NCI-H2029 (cell line): ENCODE results near the gene CPNE8.
"Not testable (repeated sequence)": the region's sequence is repeated elsewhere in the genome, so short reads cannot be mapped to it uniquely, and the experiment has no call there.

Experiments
- DNase-seq: peaks from one replicate; lab custom pipeline; 2025; lab: John Stamatoyannopoulos, UW

CPNE8 gene

DNA sequence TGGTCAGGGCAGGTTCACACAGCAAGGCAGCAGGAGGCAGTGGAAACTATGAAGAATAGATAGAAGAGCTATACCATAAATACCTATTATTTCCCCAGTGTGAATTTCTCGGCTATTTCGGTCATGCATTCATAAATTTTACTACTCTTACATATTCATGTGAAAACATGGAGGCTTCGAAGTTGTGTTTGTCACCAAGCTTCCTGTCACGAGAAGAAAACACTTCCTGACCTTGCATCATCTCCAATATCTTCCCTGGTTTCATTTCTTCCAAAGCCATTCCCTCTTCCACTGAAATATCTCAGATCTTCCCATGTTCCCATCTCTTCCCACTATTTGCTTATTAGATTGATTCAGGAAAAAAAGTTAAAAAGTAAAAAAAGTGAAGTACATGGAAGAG is 80.4 kb downstream of the CPNE8 start:
- DNase-seq: no peak

DNA sequence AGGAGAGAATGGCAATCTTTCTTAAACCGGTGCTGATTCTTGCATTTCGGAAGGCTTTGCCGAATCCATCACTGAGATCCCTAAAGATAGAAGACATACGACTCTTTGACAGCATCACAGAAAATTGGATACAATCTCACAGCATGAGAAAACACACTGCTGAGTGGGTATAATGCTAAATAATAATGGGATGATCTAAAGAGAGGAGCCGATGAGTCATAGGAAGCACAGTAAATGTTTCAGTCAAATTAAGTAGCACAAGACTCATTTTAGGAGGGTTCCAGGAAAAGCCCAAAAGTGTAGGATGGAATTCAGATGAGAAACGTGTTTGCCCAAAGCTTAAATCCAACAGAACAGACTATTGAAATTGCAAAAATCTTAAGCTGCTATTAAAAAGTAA is 81.7 kb downstream of the CPNE8 start:
- no peak for DNase-seq

DNA sequence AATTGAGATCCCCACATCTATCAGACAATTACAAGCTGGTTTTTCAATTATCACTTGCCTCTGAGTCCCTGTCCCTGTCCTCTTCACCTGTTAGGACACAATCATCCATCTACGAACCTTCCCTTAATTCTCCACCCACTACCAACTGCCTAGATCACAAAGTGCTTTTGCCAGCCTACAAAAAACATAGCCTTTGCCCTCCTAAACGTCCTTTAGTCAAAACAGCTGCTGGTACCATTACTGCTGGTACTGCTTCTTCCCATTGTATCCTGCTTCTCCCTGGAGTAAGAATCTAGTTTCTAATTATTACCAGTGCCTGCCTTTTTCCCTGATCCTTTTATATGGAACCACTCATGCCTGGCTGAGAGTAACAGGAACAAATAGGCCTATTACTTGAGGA is 82.1 kb downstream of the CPNE8 start:
- DNase-seq: no peak

DNA sequence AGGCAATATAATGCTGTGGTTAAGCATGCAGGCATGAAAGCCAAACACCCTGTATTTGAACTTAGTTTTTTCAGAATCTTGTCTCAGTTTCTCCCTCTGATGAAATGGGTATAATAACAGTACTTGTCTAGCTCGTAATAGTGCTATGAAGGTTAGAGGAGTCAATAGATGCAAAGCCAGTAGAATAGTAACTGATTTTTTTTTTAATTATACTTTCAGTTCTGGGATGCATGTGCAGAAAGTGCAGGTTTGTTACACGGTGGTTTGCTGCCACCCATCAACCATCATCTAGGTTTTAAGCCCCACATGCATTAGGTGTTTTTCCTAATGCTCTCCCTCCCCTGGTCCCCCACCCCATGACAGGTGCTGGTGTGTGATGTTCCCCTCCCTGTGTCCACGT is 87.4 kb downstream of the CPNE8 start:
- DNase-seq: no peak

DNA sequence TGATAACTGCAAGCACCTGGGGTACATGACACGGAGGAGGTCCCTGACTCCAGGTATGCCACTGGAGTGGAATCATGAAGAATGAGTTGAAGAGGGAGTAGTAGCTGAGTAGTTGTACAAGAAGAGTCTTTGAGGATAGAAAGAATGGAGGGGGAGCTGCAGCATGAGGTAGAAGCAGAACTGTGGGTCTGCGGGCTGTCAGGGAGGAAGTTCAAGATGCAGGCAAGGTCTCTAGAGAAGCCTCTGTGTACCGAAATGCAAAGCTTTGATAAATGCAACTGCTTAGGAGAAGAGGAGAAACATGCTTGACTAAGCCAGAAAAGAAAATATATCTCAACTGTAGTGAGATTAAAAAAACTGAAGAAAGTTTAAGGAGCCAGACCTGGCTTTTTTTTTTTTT is 91.5 kb downstream of the CPNE8 start:
- DNase-seq: no peak

DNA sequence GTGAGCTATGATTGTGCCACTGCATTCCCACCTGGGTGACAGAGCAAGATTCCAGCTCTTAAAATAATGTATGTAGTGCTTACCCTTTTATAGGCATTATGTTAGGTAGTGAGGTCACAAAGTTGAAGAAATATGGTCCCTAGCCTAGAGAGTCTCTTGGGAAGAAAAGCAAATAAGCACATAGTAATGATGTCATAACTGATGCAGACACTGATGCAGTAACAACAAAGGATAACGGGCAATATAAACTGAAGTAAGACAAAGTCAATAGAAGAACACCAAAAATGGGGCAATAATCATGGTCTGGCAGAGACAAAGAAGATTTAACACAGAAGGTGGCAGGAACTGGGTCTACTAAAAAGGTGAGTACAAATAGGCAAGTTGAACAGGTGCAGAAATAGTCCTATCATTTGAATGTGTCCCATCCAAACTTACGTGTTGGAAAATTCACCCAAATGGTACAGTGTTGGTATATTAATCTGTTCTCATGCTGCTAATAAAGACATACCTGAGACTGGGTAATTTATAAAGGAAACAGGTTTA is 93.5 kb downstream of the CPNE8 start:
- DNase-seq: no peak

DNA sequence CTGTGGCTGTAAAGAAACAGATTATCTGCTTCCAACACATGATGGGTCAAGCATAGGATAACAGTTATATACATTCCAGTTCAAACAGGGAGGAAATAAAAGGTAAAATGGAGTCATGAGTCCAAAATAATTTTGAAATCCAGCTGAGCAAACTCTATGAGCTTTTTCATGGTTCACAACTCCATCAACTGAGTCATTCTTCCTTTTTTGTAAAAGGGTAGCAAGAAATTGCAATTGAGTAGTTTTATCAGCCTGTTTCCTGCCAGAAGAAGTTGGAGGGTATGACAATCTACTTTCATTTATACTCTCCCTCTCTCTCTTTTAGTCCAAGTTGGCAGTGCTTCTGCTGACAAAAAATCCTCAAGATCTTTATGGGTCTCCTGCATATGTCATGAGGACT is 95.6 kb downstream of the CPNE8 start:
- no peak for DNase-seq

DNA sequence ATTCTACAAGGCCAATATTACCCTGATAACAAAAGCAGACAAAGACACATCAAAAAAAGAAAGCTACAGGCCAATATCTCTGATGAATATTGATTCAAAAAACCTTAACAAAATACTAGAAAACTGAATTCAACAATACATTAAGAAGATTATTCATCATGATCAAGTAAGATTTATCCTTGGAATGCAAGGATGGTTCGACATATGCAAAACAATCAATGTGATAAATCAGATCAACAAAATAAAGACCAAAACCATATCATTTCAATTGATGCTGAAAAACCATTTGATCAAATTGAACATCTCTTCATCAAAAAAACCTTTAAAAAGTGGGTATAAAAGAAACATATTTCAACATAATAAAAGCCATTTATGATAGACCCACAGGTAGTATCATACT is 117.3 kb downstream of the CPNE8 start:
- DNase-seq: no peak

DNA sequence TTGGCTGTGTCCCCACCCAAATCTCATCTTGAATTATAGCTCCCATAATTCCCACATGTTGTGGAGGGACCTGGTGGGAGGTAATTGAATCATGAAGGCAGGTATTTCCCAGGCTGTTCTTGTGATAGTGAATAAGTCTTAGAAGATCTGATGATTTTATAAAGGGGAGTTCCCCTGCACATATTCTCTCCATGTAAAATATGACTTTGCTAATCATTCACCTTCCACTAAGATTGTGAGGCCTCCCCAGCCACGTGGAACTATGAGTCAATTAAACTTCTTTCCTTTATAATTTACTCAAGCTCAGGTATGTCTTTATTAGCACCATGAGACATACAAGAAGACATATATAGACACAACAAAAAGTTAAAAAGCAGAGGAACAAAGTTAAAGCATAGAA is 120.0 kb downstream of the CPNE8 start:
- no peak for DNase-seq

DNA sequence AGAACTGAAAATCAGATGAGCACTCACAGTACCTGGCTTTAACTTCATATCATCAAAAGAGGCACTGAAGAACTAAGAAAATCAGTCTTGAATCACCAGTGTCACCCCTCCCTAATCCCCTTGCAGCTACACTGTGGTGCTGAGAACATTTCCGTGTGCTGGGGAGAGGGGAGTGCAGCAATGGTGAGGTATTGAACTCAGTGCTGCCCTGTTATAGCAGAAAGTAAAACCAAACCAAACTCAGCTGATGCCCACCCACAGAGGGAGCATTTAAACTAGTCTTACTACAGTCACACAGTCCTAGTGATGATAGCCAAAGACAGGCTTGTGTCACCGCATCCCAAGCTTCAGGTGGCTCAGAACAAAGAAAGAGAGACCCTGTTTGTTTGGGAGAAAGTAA is 122.1 kb downstream of the CPNE8 start:
- no peak for DNase-seq

DNA sequence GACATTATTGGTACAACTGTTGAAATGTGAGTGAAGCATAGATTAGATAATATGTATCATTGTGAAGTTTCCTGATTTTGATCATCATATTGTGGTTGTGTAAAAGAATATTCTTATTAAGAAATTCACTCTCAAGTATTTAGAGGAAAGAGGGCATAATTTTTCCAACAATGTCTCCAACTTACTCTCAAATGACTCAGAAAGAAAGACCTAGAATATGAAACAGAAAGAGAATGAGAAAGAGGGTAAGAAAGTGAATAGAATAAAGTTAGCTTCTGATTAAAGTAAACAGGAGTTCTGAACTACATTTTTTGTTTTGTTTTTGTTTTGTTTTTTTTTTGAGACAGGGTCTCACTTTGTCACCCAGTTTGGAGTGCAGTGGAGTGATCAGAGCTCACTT is 123.0 kb downstream of the CPNE8 start:
- no peak for DNase-seq

DNA sequence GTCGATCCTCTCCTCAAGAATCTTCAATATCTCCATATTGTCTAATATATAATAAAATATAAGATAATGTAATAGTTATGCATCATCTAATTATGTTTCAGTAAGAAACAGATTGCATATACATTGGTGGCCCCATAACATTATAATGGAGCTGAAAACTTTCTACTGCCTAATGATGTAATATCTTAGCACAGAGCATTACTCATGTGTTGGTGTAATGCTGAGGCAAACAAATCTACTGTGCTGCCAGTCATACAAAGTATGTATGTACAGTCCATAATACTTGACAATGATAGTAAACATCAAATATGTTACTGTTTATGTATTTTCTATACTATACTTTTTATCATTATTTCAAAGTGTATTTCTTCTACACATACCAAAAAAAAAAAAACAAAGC is 128.7 kb downstream of the CPNE8 start:
- no peak for DNase-seq

DNA sequence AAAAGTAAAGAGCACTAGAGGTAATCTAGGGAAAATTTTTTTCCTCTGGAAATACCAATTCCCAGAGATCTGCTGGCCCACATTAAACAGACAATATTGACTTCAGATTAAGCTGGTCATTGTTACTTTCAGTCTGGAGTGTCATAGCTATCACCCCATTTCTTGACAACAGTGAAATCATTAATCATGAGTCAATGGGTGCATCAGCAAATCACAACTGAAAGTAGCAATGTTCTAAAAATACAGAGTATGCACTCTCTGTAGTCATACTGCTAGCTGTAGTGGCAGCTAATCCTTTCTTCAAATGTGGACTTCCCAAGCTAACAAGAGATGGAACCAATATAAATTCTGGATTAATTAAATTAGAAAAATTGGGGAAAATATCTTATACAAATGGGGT is 129.9 kb downstream of the CPNE8 start:
- no peak for DNase-seq

DNA sequence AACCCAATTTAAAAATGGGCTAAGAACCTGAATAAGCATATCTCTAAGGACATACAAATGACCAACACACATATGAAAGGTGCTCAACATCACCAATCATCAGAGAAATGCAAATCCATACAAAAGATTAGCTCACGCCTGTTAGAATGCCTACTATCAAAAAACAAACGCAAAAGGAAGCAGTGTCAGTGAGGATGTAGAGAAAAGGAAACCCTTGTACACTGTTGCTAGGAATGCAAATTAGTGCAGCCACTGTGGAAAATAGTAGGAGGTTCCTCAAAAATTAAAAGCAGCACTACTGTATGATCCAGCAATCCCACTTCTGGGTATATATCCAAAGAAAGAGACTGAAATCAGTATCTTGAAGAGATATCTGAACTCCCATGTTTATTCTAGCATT is 133.0 kb downstream of the CPNE8 start:
- no peak for DNase-seq

DNA sequence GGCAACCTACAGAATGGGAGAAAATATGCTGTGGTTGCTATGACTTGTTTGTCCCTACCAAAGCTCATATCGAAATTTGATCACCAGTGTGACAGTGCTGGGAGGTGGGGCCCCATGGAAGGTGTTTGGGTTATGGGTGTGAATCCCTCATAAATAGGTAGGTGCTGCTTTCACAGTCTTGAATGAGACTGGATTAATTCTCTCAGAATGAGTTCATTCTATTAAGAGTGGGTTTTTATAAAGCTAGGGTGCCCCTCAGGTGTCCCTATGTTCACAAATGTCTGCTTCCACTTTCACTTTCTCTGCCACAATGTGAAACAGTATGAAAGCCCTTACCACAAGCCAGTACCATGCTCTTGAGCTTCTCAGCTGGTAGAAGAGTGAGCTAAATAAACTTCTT is 133.5 kb downstream of the CPNE8 start:
- DNase-seq: no peak

DNA sequence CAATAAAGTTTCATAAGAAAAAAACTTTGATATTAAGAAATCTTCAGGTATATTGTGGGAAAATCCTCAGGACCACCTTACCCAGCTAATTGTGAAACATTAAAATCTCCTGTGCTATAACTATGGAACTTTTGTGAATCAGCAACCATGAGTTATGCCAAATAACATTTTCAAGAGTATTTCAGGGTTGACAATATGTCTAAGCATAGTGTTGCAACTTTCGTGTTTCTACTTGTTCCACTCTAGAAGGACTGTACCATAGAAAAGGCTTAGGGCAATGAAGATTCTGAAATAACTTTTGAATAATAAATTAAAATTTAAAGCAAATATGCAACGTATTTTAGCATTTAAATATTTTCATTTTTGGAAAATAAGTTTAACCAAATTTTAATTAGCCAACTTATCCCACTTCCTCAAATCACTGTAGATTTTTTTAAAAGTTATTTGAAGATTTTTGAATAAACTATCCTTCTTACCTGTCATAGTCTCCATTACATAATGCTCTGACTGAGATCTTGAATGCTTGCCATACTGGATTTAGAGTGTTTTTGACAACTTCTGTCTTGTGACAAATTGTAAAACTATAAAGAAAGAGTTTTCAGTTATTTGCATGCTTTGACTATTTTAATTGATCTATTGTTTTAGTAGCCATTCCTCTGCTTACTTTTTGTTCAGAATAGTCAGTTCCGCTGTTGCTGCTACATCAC is 143.6 kb downstream of the CPNE8 start:
- DNase-seq: no peak

DNA sequence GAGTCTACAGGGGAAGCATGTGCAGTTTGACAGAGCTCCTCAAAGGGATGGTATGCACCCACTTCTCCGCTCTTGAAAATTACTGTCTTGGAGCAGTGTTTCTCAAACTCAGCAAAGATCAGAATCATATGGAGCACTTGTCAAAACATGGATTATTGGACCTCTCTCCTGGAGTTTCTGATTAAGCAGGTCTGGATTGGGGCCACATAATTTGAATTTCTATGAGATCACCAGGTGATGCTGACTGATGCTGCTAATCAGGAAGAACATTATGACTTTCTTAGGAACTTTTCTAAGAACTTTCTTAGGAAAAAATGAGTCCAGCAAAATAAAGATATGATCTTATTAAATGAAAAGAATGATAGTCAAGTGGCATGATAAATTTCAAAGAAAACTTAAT is 144.3 kb downstream of the CPNE8 start:
- DNase-seq: no peak

DNA sequence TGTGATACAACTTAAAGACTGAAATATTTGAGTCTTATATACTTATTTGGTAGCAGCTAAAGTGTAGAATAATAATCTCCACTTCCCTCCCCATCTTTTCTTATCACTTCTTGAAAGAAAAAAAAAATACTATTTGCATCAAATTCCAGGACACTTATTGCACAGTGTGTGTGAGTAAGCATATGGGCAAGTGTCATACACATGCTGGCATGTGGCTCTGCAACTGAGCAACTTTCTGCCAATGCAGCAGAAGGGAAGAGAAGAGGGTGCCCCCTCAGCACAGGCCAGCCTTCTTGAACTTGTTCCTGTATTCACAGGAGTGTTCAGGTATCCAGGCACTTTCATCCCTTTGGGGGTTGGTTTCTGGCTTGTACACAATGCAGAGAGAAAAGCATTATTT is 145.8 kb downstream of the CPNE8 start:
- no peak for DNase-seq

DNA sequence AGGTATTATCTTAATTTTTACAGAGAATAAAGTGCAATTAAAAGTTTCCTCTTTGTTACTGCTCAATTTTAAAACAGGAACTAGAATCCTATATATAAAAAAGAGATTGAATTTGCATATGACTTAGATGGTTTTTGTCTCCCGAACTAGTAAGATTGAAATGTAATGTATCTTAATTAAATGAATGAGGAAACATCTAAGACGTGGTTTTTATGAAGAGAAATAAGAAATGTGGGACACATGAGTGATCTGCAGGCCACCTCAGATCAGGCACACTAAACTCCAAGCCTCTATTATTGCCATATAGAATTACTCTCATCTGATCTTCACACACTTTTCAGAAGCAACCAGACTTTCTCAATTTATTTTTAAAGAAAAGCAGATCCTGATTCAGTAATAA is 158.6 kb downstream of the CPNE8 start:
- DNase-seq: no peak

DNA sequence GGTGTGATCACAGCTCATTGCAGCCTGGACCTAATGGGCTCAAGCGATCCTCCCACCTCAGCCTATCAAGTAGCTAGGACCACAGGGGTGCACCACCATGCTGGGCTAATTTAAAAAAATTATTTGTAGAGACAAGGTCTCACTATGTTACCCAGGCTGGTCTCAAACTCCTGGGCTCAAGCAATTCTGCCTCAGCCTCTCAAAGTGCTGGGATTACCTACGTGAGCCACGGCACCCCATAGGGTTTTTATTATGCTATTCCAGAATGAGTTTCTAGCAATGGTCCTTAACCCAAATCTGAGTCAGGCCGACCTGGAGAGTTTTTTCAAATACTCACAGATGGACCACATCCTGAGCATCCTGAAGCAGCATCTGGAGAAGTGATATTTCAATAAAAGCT is 159.8 kb downstream of the CPNE8 start:
- DNase-seq: no peak

DNA sequence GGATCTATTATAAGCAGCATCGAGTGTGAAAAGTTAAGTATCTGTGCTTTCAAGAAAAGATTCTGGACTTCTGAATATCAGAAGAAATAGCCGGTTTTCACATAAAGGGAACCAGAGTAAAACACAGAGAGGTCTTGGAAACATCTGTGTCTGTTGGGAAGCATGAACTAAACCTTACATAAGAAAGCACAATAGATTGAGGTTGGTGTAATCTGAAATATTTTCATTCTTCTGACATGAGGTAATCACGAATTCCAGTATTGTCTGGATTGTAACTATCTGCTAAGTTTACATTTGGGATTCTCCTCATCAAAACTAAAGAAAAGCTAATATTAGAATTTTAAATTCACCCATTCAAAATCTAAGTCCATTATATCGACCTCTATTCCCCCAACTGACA is 161.3 kb downstream of the CPNE8 start:
- no peak for DNase-seq

DNA sequence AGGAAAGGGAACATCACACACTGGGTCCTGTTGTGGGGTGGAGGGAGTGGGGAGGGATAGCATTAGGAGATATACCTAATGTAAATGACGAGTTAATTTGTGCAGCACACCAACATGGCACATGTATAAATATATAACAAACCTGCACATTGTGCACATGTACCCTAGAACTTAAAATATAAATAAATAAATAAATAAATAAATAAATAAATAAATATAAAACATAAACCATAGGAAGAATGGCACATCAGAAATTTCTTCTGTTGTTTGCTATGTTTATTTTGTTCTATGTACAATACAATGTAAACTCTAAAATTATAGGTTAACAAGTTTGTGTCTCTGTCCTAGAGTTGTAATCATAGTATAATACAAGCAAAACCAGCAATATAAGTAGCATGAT is 162.9 kb downstream of the CPNE8 start:
- DNase-seq: not testable (repeated sequence)

DNA sequence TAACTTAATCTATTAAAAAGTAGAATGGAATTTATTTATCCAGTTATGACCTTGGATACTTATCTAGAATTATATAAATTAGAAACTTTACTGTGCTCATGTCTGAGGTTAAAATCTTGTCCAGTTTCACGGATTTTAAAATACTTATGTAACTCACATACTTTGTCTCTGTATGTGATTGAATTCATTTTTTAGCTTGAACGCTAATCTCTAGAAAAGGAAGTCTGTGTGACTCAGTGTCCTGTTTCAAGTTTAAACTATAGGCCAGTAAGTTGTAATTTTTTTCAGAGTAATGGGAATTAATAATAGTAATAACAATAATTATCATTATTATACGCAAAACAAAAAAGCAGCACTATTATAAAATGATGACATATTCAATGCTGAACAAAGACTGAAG is 168.6 kb downstream of the CPNE8 start:
- DNase-seq: no peak

DNA sequence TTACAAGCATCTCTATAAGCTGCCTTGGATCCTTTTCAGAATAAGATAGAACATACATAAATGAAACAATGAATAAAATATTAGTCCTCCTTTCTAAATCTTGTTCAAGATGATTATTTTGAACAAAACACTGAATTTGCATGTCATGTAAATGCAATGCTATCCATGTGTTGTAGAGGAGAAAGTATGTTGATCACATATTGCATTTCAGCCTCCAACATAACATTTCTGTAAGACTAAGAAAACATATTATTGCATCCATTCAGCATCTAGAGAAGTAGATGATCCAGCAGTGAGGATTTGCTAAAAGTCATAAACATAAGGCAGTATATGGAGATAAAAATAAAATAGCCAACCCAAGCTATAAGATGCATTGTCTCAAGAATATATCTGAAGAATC is 172.6 kb downstream of the CPNE8 start:
- DNase-seq: no peak

DNA sequence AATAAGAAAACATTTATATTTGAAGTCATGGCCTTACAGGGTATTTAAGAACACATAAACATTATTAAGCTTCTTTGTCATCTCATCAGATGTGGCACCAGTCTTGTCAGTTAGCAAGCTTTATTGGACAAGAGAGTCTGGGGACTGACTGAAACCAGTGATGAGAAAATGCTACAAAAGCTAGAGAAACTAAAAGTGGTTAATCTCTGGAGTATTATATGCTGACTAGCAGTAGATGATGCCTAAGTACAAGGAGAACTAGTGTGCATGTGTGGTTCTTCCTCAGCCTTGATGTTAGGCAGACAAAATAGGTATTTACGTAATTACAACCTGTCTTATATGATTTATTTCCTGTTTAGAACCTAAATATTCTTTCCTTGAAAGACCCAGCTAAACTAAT is 176.5 kb downstream of the CPNE8 start:
- no peak for DNase-seq
